Hippocampal formation (tissue), 2 donors: ENCODE measurements around the gene ARL2BP.
A peak's percentile ranks its signal among the peaks of the same experiment; 100 is the strongest.

Source experiments
- DNase-seq, 2 donors: peaks; one replicate each; lab custom pipeline; 2025; lab: John Stamatoyannopoulos, UW

Gene ARL2BP

GRCh38 chr16:57283214-57283958 lies 38.3 kb downstream of the ARL2BP start:
- DNase-seq = no peak

- DNase-seq = no peak
These were observed 38.8 kb downstream of the ARL2BP start for GRCh38 chr16:57283959-57284208.

GRCh38 chr16:57284209-57284951 lies 39.3 kb downstream of the ARL2BP start, which contains the start of gene PLLP:
PLLP (minus strand) TSS chr16:57284672; CDS start chr16:57284540, 132 bp downstream.
- DNase-seq = peak; percentile 46 to 65

- DNase-seq = no peak
These were observed 39.9 kb downstream of the ARL2BP start for GRCh38 chr16:57284952-57285363.

- DNase-seq = no peak
These were observed 40.3 kb downstream of the ARL2BP start for GRCh38 chr16:57285379-57285778.

- peak in 1 of 2 donors; percentile 84 for DNase-seq
These were observed 44.6 kb downstream of the ARL2BP start for GRCh38 chr16:57289391-57290257.

GRCh38 chr16:57297856-57298255 lies 52.8 kb downstream of the ARL2BP start:
- DNase-seq = no peak

- DNase-seq = no peak
These were observed 54.1 kb downstream of the ARL2BP start for GRCh38 chr16:57299009-57299718.

GRCh38 chr16:57299719-57300386 lies 54.8 kb downstream of the ARL2BP start:
- DNase-seq = peak; percentile 75 to 88

GRCh38 chr16:57300387-57301125 lies 55.5 kb downstream of the ARL2BP start:
- peak; percentile 98 to 99 for DNase-seq

GRCh38 chr16:57301126-57301817 lies 56.2 kb downstream of the ARL2BP start:
- no peak for DNase-seq
